ENCODE data around the gene CATSPER3. TPM values are rescaled to one million over a fixed set of nuclear protein-coding genes. Genes with fewer than 3 reads are reported as not detected.

Gene CATSPER3
- total RNA-seq, 1 donor from 2014 or later: 0.22 TPM

DNA sequence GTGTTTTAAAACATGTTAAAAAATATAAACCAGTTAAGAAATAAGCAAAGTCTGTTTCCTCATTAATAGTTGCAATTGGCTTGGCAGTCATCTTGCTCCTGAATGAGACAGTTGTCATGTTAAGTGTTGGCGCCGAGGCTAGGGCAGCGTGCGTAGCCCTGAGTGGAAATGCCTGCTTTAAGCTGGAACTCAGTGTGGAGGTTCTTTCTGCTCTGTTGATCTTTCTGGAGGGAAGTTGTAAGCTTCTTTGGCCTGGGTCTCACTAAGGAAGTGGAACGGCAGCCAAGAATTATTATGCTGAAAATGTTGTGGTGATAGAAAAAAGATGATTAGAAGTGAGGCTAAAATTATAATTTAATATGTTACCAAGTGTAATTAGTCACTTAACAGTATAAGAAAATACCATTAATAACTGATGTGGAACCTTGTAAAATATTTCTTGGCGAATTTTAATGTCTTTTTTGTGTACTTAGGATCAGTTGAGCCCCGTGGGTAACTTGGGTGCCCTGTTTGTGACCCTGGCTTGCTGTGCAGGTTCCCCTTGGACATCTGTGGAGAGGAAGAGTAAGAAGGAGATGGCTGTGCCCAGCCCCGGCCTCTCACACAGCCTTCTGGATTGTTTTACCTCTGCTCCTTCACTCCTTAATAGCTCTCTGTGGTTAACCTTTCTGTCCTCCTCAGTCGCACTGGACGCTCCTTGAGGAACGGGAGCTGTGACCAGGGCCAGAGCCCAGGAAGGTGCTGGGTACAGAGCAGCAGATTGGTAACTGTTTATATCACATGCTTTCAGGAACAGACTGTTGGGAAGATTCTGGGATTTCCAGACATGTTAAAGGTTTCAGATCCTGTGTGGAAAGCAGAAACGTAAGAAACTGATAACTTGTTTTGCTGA, 31.8 kb upstream of the CATSPER3 start:
- Mint-ChIP-seq H3K27ac (no peak overlapping the region), H3K4me1 (ENCODE audit: unreplicated experiment) (peaks cover 12% of the 10 kb centered on the region), H3K9me3 (no peaks in the 10 kb centered on the region), H3K36me3 (peaks cover 9% of the 10 kb centered on the region), H3K4me3 (no peak overlapping the region), H3K27me3 (no peaks in the 10 kb centered on the region)
- TF ChIP-seq CTCF (conservative IDR thresholded peaks at IDR 0.05): no peak
- no peak for DNase-seq (ENCODE audit: extremely low spot score, unreplicated experiment)

DNA sequence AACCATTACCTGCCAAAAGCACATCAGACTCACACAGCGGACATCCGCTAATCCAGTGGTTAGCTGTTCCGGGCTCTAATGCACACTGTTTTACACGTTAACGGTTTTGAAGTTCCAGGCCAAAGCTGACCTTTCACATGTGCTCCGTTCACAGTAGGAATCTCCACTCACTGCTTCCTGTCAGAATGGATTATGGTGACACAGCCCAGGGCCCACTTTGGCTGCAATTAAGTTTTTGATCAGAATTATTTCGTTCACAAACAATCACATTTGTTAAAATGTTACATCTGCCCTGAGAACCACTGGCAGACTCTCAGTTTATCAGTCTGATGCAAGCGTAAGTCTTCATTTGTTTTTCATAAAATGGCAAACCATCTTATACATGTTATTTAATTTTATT, 30.2 kb upstream of the CATSPER3 start:
- no peak for DNase-seq (ENCODE audit: extremely low spot score, unreplicated experiment)
- Mint-ChIP-seq H3K27ac (no peak overlapping the region), H3K4me1 (ENCODE audit: unreplicated experiment) (peaks cover 12% of the 10 kb centered on the region), H3K27me3 (no peaks in the 10 kb centered on the region), H3K4me3 (no peak overlapping the region), H3K9me3 (no peaks in the 10 kb centered on the region), H3K36me3 (peaks cover 9% of the 10 kb centered on the region)
- no peak for TF ChIP-seq CTCF (conservative IDR thresholded peaks at IDR 0.05)

- no peaks in the 10 kb centered on the region for H3K27me3 Mint-ChIP-seq
- no peak for DNase-seq (ENCODE audit: extremely low spot score, unreplicated experiment)
- TF ChIP-seq CTCF (conservative IDR thresholded peaks at IDR 0.05): no peak
- no peak overlapping the region for H3K4me3 Mint-ChIP-seq
- H3K9me3 Mint-ChIP-seq: no peaks in the 10 kb centered on the region
- peaks cover 9% of the 10 kb centered on the region for H3K36me3 Mint-ChIP-seq
- peaks cover 12% of the 10 kb centered on the region for H3K4me1 Mint-ChIP-seq (ENCODE audit: unreplicated experiment)
- H3K27ac Mint-ChIP-seq: no peak overlapping the region
Measured at GRCh38 chr5:134938030-134938429, 29.7 kb upstream of the CATSPER3 start.

GRCh38 chr5:134939500-134939899, 28.2 kb upstream of the CATSPER3 start:
- Mint-ChIP-seq H3K27me3 (no peaks in the 10 kb centered on the region), H3K27ac (no peak overlapping the region), H3K4me1 (ENCODE audit: unreplicated experiment) (peaks cover 20% of the 10 kb centered on the region), H3K9me3 (no peaks in the 10 kb centered on the region), H3K4me3 (no peak overlapping the region), H3K36me3 (peaks cover 9% of the 10 kb centered on the region)
- no peak for TF ChIP-seq CTCF (conservative IDR thresholded peaks at IDR 0.05)
- DNase-seq (ENCODE audit: extremely low spot score, unreplicated experiment): no peak

DNA sequence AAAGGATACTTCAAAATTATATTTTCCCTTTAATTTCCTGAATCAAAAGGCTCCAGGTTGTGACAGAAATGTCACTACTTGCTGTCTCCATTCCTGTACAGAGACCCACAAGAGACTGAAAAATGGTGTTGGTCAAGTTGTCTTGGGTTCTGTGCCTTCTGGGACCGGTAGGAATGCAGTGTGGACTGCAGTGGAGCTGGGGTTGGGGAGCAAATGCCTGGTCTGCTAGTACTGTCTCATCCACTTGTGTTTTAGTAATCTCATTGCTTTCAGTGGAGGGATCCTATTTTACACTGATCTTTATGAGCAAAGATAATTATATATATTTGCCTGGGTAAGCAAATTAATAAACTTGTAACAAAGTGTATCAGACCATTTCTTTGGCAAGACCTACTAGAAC, 24.2 kb upstream of the CATSPER3 start:
- no peak for TF ChIP-seq CTCF (conservative IDR thresholded peaks at IDR 0.05)
- Mint-ChIP-seq H3K27ac (no peak overlapping the region), H3K4me1 (ENCODE audit: unreplicated experiment) (peaks cover 11% of the 10 kb centered on the region), H3K9me3 (no peaks in the 10 kb centered on the region), H3K4me3 (no peak overlapping the region), H3K36me3 (peaks cover 9% of the 10 kb centered on the region), H3K27me3 (no peaks in the 10 kb centered on the region)
- DNase-seq (ENCODE audit: extremely low spot score, unreplicated experiment): no peak
